Progenitor cell of endocrine pancreas (in vitro differentiated cells): ENCODE results near the gene CLEC2L. TPM values are rescaled to one million over a fixed set of nuclear protein-coding genes. Genes with fewer than 3 reads are reported as not detected.

Experiments used
- DNase-seq: peaks from one replicate; pipeline ENCODE4 v3.0.0; 2021; ENCODE audit warnings: low spot score; ENCODE audit not compliant: unreplicated experiment
- H3K27ac Mint-ChIP-seq: 2 replicates; pipeline ENCODE4 v1.8.0; 2021; ENCODE audit warnings: mild to moderate bottlenecking, moderate library complexity, mixed read lengths
- H3K27me3 Mint-ChIP-seq: 2 replicates; pipeline ENCODE4 v1.8.0; 2021; ENCODE audit warnings: mixed read lengths
- H3K36me3 Mint-ChIP-seq: 2 replicates; pipeline ENCODE4 v1.8.0; 2022; ENCODE audit warnings: mixed read lengths; ENCODE audit not compliant: insufficient read depth
- H3K4me1 Mint-ChIP-seq: 2 replicates; pipeline ENCODE4 v1.8.0; 2021; ENCODE audit warnings: low read depth, mixed read lengths
- H3K4me3 Mint-ChIP-seq: 2 replicates; pipeline ENCODE4 v1.8.0; 2021; ENCODE audit warnings: low read depth, mild to moderate bottlenecking, moderate library complexity, mixed read lengths
- H3K9me3 Mint-ChIP-seq: 2 replicates; pipeline ENCODE4 v1.8.0; 2021; ENCODE audit warnings: low read depth, mixed read lengths
- total RNA-seq: library from RNA; stranded (reverse); gene quantifications from 2 replicates; pipeline ENCODE4 v1.2.1, GENCODE V29; 2021
- TF ChIP-seq, protein P1 (sequence below): fragments of 200-600 bp; sonication (generic); IDR thresholded peaks from one replicate; pipeline ENCODE4 v1.5.0; 2021; ENCODE audit warnings: antibody characterized with exemption, mild to moderate bottlenecking; ENCODE audit not compliant: unreplicated experiment

The CLEC2L gene
- total RNA-seq, 1 donor from 2014 or later = not detected

DNA sequence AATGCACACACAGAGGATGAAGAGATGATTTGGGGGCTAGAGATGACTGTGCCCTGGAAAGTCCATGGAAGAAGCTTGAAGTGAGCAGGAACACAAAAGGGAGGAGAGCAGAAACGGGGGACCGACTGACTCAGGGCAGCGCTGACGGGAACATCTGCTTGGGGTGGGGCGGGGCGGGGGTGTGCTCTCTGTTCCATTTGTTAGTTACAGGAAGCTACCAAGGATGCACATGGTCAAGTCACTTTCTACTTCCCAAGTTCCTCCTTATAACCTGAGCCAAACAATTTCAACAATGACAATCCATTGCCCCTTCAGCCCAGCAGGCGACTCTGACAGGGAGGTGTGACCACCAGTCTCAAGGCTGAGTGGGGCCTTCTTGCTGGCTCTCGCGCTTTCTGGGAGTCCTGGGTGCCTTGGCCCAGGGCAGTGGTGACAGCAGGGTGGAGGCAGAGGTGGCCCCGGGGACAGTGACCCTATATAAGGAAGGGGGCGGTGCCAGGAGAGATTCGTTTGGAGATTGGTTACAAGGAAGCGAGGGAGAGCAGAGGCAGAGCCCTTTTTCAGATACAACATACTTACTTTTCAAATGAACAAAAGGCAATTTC, 39.6 kb downstream of the CLEC2L start:
- no peak overlapping the region for H3K27ac Mint-ChIP-seq
- H3K4me3 Mint-ChIP-seq = no peak overlapping the region
- TF ChIP-seq, protein P1, sequence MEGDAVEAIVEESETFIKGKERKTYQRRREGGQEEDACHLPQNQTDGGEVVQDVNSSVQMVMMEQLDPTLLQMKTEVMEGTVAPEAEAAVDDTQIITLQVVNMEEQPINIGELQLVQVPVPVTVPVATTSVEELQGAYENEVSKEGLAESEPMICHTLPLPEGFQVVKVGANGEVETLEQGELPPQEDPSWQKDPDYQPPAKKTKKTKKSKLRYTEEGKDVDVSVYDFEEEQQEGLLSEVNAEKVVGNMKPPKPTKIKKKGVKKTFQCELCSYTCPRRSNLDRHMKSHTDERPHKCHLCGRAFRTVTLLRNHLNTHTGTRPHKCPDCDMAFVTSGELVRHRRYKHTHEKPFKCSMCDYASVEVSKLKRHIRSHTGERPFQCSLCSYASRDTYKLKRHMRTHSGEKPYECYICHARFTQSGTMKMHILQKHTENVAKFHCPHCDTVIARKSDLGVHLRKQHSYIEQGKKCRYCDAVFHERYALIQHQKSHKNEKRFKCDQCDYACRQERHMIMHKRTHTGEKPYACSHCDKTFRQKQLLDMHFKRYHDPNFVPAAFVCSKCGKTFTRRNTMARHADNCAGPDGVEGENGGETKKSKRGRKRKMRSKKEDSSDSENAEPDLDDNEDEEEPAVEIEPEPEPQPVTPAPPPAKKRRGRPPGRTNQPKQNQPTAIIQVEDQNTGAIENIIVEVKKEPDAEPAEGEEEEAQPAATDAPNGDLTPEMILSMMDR = no peak
- peaks cover 8% of the 10 kb centered on the region for H3K4me1 Mint-ChIP-seq
- DNase-seq = no peak
- H3K9me3 Mint-ChIP-seq = peaks cover 4% of the 10 kb centered on the region
- H3K36me3 Mint-ChIP-seq = peaks cover 28% of the 10 kb centered on the region
- H3K27me3 Mint-ChIP-seq = no peaks in the 10 kb centered on the region

DNA sequence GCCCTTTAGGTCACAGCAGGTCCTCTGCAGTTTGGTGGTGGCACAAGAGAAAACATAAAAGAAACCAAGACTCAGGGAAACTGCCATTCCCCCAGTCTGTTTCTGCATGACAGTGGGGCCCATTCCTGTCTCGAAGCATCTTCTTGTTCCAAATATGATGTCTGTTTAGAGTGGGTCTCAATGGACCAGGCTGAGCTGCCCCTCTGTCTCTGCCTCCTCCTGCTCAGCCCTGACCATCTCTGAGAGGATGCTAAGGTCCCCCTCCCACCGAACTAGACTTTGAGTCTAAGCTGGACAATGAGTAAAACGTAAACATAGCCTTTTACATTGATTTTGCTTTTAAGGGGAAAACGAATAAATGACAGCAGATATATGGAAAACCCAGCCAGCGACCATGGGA, 40.4 kb downstream of the CLEC2L start:
- TF ChIP-seq, protein P1 = no peak
- Mint-ChIP-seq H3K27ac (no peak overlapping the region), H3K9me3 (peaks cover 4% of the 10 kb centered on the region), H3K4me1 (peaks cover 11% of the 10 kb centered on the region), H3K36me3 (peaks cover 34% of the 10 kb centered on the region), H3K27me3 (no peaks in the 10 kb centered on the region), H3K4me3 (no peak overlapping the region)
- no peak for DNase-seq

DNA sequence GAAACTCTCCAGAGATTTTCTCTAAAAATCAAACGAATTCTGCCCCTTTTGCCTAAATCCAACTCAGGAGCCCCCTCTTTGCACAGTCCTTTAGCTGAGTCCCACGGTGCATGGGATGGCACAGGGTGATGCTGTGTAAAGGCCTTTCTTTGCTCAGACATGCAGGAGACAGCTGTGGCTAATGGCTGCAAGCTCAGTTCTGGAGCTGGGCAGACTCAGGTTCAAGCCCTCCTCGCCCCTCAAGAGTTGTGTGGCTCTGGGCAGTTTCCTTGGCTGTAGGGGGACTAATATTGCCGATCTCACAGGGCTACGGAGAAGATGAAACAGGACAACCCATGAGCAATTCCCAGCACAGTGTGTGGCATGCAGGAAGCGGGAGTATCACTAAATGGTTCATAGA, 42.6 kb downstream of the CLEC2L start:
- Mint-ChIP-seq H3K36me3 (peaks cover 35% of the 10 kb centered on the region), H3K27me3 (no peaks in the 10 kb centered on the region), H3K9me3 (no peaks in the 10 kb centered on the region), H3K27ac (peak overlapping the region; percentile 83), H3K4me1 (peaks cover 11% of the 10 kb centered on the region), H3K4me3 (no peak overlapping the region)
- no peak for DNase-seq
- TF ChIP-seq, protein P1 = no peak

GRCh38 chr7:139566736-139567646, 43.5 kb downstream of the CLEC2L start:
- Mint-ChIP-seq H3K36me3 (peaks cover 35% of the 10 kb centered on the region), H3K4me1 (peaks cover 11% of the 10 kb centered on the region), H3K9me3 (no peaks in the 10 kb centered on the region), H3K27me3 (no peaks in the 10 kb centered on the region), H3K4me3 (no peak overlapping the region), H3K27ac (peak overlapping the region; percentile 73)
- TF ChIP-seq, protein P1 = no peak
- DNase-seq = no peak

DNA sequence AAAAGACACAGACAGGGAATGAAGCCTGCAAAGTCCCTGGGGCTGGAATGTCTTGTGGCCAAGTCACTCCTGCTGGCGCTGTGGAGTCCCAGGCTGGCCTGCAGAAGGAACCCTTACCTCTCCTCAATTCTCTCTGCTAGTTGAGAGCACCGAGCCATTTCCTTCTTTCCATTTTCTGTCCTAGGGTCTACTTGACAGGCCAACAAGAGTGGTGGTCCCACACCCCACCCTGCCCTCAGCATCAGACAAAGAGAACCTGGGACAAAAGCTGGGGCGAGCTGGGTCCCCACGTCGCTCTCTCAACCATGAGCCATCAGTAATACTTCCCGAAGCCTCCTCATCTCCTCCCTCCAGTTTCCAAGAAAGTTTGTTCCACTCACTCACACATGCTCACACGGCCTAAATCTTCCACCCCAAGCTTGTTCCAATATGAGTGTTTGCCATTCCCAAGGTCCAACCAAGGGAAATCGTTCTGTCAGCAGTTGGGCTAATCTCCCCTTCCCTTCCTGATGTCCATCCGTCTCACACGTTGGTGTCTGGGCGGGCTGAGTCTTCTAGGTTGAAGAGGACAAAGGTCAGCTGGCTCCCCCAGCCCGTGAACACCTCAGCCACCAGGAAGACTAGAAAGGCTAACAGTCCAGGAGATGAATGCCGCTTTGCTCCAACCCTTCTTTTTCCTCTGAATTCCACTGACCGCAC, 44.3 kb downstream of the CLEC2L start:
- H3K4me3 Mint-ChIP-seq = no peak overlapping the region
- peak overlapping the region; percentile 83 for H3K27ac Mint-ChIP-seq
- TF ChIP-seq, protein P1 = no peak
- no peak for DNase-seq
- peaks cover 36% of the 10 kb centered on the region for H3K36me3 Mint-ChIP-seq
- H3K9me3 Mint-ChIP-seq = no peaks in the 10 kb centered on the region
- H3K4me1 Mint-ChIP-seq = peaks cover 11% of the 10 kb centered on the region
- H3K27me3 Mint-ChIP-seq = no peaks in the 10 kb centered on the region
